Tongue (tissue), 2 donors: ENCODE measurements around the gene NOTCH2. TPM values are rescaled to one million over a fixed set of nuclear protein-coding genes. Genes with fewer than 3 reads are reported as not detected.

Source experiments
- DNase-seq: peaks from one replicate; pipeline ENCODE4 v3.0.0-alpha.2; 2015
- total RNA-seq: library from RNA; depleted of rRNA; stranded (reverse); fragments of >200 nt; gene quantifications from one replicate; pipeline ENCODE4 v1.2.3, GENCODE V29; 2014

Gene NOTCH2
- total RNA-seq, 1 donor from 2014 or later, result 133 TPM

DNA sequence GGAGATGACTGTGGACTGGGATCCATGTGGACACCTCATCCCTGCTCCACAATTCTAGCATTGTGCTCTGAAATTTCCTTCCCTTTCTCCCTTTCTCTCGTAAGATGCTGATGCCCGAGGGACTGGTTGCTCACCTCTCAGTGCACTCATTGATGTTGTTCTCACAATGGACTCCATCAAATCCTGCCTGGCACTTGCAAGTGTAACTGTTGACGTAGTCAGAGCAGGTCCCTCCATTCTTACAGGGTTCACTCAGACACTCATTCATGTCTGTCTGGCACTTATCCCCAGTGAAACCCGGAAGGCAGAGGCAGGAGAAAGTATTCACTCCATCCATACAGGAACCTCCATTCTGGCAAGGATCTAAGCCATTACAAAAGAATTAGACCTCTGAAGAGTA is 128.1 kb downstream of the NOTCH2 start:
- DNase-seq, result no peak

DNA sequence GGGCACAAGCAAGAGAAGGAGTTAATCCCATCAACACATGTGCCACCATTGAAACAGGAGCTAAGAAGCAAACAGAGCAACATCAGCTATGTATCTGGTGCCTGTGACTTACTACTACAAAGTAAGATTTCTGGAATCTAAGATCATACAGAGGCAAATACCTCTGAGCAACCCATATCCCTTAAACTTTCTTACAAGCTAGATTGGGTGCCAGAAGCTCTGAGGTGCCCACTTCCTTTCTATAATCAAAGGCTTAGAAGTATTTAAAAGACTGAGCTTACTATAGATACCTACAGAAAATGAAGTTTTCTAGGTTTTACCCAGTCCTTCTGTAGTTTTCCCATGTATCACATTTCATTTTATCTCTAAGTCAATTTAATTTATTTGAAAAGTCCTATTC is 128.8 kb downstream of the NOTCH2 start:
- no peak for DNase-seq

DNA sequence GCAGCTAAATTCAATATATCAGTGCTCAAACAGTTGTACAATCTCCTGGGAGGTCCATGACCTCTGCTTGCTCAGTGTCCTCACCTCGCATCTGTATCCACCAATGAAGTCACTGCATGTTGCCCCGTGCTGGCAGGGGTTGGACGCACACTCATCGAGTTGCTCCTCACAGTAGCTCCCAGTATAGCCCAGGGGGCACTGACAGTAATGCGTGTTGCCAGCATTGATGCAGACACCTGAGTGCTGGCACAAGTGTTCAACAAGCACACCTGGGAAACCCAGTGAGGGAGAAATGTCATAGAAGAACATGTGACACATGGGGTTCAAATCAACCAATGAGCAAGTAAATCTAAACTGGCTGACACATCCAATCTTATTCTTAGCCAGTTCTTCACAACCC is 132.3 kb downstream of the NOTCH2 start:
- DNase-seq, result no peak

DNA sequence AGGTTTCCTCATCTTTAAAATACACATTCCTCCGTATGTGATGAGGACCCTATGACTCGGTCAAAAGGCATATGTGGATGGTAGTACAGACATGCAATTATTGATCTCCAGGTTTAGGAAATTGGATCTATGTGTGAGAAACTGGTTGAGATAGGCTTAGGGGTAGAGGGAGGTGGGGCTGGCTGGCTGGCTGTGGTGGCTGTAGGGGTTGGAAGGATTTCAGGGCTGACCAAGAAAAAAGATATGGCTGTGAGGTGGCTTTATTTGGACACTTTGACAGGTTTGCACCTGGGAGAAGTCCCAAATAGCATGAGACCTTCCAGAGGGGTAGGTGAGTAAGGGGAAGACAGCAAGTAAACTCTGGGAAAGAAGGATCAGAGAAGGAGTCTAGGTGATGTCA is 133.5 kb downstream of the NOTCH2 start:
- DNase-seq, result no peak

DNA sequence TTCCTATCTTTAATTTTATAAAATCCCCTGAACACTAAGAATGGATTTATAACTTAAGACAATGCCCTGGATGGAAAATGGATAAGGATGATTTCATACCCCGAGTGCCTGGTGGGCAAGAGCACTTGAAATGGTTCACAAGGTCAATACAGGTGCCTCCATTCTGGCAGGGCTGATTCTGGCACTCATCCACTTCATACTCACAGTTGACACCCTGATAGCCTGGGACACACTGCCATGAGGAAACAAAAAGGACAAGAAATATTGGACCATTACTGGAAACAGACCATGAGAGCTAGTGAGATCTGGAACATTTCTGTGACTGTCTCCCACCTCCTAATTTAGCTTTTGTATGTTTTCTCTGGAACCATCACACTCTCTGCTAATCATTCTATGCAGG is 134.1 kb downstream of the NOTCH2 start:
- DNase-seq, result no peak

DNA sequence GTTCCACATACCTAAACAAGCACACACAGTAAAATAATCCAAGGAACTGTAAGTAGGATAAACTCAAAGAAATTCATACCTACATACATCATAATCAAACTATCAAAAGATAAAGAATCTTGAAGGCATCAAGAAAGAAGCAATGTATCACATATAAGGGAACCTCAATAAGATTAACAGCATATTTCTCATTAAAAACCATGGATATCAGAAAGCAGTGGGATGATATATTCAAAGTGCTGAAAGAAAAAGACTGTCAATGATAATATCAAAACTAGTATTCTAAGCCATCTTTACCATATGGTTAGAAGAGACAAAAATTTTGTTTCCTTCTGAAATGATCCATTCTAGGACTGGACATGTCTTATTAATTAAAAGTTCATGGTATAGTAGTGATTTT is 136.1 kb downstream of the NOTCH2 start:
- DNase-seq, result no peak

DNA sequence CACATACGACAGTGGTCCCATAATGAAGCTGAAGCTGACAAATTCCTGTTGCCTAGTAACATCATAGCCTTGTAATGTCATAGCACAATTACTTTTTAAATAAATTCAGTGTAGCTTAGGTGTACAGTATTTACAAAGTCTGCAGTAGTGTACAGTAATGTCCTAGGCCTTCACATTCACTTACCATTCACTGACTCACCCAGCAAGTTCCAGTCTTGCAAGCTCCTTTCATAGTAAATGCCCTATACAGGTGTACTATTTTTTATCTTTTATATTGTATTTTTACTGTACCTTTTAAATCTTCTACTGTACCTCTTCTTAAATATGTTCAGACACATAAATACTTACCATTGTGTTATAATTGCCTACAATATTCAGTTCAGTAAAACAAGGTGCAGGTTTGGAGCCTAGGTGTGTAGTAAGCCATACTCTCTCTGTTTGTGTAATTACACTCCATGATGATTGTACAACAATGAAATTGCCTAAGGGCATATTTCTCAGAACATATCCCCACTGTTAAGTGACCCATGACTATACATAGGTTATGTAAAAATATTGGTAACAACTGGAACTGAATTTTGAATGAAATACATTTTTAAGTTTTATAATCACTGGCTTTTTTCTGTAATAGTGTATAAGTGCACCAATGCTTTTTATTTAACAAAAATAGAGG is 139.7 kb downstream of the NOTCH2 start:
- DNase-seq, result no peak

DNA sequence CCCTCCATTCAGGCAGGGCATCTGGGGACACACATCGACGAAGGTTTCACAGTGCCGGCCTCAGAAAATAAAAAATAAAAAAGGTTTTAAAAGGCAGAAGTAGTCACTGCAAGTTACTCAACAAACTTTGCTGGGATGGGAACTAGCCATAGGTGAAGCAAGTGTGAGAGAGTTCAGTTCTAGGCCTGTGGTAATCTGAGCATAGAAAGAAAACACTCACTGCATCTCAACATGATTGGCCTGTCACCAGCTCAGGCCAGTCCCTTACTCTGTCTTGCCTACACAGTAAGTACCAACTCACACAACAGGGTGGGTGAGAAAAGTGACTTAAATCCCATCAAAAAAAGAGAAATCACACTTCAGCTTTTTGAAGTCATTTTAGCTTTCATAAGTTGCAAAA is 142.9 kb downstream of the NOTCH2 start:
- no peak for DNase-seq

DNA sequence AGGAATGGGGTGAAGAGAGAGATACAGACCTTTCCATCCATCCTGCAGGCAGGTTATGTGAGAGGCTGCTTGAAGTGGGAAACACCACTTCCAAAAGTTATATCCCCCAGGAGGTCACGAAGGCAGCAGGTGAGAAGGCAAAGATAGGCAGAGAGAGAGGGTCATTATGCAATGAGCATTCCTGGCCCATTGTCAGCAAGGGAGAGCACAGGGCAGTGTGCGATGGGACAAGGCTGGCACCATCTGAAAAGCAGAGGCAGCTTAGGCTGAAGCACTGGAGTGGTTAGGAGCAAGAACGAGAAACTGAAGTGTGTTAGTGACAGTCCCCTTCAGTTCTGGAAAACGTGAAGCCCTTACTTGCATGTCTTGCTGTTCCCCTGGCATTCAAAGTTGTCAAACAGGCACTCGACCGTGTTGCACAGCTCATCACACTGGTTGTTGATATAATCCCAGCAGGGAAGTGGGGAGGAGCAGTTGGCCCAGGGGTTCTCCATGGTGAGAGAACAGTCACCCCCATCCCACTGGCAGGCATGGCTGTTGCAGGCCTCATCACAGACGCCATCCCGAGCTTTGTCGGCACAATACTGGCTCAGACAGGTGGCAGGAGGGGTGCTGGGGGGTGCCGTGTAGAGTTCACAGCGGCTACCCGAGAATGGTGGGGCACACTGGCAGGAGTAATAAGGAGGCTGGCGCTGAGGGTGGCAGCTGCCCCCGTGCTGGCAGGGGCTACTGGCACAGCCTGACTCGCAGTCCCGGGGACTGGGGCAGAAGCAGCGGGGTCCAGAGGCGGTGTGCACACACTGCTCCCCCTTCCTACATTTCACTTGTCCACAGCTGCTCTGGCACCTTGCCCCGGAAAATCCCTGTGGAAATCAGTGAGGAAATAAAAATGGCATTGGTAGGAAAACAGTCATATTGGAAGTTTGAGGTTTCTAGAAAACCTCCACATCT is 144.2 kb downstream of the NOTCH2 start:
- peak; percentile 93 for DNase-seq

DNA sequence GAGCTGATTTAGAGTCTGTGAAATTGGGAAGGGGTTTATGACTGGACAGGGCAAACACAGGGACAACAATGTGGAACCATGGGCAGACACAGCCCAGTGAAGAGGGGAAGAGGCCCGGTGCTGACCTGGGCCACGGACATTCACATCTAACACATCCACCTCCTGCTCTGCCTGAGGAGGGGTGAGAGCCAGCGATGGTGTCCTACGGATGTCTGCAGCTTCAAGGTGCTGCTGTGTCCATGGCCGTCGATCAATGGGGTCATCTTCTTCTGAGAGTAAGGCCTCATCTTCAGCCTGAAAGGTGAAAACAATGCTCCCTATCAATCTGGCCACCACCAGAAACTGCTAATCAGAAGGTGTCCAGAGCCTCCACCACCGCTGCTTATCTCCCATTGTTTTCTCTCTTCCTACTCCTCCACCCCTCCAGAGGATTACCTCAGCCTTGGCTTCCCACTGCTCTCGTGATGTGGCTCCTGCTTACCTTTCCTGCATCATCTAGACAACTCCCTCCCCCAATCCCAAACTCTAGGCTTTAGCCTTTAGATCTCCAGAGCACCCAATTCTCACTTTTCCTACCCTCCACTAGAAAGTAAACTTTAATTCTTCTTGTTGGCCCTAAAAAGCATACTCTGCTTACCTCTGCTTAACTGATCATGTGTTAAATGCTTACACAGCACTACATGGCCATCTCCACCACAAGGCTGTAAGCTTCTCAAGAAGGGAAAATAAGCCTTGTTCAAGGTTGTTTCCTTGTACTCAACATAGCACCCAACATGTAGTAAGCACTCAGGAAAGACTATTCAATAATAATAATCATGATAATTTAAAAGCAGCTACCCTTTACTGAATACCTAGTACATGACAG is 149.1 kb downstream of the NOTCH2 start:
- DNase-seq, result no peak

DNA sequence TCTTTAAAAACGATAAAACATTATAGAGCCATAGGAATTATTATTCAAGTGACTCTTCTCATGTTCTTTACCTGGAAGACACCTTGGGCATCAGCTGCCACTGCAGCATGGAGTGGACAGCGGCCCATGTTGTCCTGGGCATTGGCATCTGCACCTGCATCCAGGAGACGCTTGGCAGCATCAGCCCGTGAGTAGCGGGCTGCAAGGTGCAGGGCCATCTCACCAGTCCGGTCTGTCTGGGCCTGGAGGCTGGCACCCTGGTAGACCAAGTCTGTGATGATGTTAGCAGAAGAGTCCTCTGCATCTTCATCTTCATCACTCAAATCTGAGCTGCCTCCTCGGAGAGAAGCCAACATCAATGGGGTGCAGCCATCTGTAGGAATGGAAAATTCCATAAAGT is 150.2 kb downstream of the NOTCH2 start:
- DNase-seq, result no peak

DNA sequence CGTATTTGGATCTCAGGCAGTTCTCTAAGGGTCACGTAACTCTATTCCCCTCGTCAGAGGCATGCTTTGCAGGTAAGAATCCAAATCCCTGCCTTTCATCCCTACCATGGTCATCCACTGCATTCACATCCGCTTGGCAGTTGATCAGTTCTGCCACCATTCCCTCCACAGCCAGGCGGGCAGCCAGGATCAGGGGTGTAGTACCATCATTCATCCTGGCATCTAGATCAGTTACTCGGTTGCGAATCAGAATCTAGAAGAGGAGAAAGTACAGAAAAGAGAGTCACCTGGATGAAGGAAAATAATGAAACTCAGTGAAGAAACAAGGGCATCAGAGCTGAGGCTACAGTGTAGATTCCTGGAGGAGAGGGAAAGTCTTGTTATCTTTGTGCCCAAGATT is 151.2 kb downstream of the NOTCH2 start:
- no peak for DNase-seq

DNA sequence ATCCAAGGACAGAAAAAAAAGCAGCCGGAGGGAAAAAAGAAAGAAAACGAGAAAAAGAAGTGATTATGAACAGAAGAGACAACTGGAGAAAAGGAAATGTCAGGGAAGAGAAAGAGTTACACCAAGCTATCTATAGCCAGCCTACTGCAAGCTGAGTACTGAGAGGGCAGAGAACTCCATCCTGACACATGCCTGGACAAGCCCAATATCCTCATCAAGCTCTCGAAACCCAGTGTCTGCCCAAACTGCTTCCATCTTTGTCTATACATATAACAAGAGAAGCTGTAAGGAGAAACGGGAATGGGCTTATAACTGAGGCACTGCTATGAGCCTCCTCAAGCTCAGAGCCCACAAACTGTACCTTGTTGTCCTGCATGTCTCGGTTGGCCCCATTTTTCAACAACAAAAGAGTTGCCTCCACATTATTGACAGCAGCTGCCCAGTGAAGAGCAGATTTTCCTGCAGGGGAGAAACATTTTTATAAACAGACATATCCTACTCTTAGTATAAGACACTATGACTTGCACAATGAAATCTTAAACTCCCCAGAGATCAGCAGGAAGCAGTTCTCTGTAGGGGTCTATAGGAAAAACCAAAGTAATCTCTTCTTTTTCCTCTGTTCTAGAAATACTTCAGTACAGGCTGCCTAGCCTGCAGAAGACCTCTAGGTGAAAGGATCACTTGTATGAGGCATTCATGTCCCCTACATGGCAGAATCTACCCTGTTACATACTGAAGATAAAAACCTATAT is 152.0 kb downstream of the NOTCH2 start:
- DNase-seq, result no peak

DNA sequence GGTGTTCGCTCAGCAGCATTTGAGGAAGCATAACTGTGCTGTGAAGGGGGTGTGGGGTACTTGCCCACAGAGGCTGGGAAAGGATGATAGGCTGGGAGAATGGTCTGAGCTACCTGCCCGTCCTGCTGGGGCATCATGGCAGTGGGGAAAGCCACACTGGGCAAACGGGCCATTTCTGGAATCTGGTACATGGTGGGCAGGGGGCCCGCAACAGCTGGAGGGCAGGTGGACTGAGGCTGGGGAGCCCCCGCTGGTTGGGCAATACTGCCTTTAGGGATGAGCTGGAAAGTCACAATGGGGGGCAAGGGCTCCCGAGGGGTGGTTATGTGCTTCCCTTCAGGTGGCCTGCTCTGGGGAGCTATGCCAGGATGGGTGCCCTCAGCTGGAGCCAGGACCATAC is 153.9 kb downstream of the NOTCH2 start:
- DNase-seq, result no peak

DNA sequence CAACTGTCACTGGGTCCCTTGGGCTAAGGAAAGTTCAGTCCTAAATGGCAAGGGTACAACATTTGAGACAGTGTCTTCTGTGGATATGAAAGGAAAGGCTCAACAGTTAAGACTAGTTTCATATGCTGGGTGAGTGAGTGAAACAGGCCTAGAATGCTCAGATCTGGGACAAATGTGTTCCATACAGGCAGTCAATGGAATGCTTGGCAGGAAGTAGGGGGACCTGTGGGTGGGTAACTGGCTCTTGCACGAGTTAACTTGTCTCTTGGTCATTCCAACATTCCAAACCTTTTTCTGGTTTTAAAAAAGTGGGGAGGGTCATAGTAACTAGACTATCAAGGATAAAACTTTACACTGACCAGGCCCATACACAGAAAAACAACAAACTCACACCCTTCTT is 155.4 kb downstream of the NOTCH2 start:
- no peak for DNase-seq

DNA sequence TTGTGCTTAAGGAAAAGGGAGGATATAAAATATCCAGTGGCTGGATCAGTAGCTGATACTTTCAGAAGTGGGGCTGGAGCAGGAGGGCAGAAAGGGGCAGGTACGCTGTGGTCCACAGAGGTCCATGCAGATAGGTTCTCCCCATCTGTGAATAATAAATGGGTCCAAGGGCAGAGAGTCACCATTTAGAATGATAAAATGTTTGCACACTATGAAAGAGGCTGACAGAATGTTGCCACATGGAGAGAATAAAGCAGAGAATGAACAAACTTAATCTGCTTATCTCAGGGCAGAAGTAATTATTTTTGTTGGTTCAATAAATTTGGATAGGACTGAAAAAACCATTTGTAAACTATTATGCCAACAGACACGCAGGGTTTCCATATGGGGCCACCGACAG is 156.5 kb downstream of the NOTCH2 start:
- no peak for DNase-seq

DNA sequence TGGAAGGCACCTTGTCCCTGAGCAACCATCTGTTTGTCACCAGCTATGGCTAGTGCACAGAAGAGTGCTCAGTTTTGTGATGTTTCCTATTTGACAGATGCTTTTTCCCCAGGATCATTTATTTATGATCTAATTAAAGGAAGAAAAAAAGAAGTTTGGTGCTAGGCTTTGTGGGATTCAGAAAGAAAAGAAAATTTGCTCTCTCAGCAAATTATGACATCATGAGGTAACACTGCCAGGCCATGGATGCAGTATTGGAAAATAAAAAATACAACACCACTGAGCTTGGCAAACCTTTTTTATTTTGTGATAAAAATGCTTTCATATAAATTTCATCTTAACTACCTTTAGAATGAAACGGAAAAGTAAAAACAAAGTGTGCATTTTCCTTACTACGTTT is 157.7 kb downstream of the NOTCH2 start:
- no peak for DNase-seq

DNA sequence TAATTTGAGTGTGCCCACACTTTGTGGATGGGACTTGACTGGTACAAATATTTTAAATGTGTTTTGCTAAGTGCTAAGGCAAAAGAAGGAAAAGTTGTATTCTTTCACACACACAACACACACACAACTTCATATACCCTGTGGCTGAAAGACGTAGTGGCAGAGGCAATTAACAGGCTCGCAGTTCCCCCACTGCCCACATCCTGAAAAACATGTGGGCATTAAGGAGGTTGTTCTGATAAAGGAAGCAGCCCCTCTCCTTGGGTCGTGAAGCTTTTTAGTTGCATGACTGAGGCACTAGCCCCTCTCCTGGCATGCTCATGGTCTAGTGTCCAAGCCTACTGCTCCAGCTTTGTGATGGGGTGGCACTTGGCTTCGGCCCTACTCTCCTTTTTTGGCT is 158.8 kb downstream of the NOTCH2 start:
- DNase-seq, result no peak

DNA sequence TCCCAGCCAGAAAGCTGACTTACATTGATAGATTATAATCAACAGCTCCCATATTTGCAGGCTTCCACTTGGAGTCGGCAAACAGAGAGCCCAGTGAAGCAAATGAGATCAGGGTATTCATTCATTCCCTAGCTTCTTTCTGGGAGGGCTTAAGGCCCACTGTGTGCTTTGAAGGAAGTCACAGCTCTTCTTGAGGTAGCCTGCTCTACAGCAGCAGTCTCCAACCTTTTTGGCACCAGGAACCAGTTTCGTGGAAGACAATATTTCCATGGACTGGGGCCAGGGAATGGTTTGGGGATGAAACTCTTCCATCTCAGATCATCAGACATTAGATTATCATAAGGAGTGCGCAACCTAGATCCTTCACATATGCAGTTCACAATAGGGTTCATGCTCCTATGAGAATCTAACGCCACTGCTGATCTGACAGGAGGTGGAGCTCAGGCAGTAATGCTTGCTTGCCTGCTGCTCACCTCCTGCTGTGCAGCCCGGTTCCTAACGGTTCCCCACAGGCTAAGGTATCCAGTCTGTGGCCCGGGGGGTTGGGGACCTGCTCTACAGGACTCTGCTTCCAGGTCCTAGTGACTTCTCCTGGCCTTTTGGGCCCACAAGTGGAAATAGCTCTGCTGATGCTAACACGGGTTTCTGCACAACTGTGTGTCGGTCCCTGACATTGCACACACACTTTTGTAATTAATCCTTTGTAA is 159.4 kb downstream of the NOTCH2 start:
- DNase-seq, result no peak

DNA sequence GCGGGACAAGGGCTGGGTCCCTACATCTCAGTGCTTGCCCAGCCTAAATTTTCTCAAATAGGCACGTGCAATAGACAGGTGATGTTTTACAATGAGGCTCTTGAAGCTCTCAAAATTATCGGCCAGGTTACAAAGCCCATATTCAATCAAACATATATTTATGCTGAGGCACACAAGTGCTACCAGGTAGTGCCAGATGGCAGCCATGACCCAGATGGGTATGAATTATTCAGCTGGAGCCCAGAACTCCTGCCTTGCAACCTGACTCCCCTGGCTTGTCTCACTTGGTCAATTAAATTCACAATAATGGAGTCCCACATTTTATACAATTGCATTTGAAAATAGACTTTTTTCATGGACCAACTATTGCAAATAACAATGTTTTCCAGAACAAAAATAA is 160.8 kb downstream of the NOTCH2 start:
- no peak for DNase-seq

DNA sequence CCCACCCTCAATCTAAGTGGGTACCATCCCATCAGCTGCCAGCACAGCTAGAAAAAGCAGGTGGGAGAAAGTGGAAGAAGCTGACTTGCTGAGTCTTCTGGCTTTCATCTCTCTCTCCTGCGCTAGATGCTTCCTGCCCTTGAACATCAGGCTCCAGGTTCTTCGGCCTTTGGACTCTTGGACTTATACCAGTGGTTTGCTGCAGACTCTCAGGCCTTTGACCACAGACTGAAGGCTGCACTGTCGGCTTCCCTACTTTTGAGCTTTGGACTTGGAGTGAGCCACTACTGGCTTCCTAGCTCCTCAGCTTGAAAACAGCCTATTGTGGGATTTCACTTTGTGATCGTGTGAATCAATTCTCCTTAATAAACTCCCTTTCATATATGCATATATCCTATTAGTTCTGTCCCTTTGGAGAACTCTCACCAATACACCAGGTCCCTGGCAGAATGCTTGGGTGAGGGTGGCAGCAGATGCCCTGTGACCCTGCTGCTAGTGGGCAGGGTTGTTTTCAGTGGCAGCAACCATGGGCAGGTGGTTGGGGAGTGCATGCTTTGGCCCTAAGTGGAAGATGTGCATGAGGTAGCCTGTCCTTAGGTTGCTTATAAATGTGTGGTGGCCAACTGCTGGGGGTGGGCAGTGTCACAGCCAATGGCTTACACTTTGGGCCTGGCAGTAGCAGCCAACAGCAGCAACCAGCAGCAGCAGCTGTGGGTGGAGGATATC is 162.4 kb downstream of the NOTCH2 start:
- no peak for DNase-seq
